ENCODE measurements around the gene ZDHHC11. TPM values are rescaled to one million over a fixed set of nuclear protein-coding genes. Genes with fewer than 3 reads are reported as not detected.
"Not testable (repeated sequence)": the region's sequence is repeated elsewhere in the genome, so short reads cannot be mapped to it uniquely, and the experiment has no call there.

Gene ZDHHC11
- total RNA-seq, 2 experiments from 2014 or later: 10.7 to 32.0 TPM

- CTCF ChIA-PET (ENCODE audit: unreplicated experiment): no interaction called here
- H3K36me3 ChIP-seq (ENCODE audit: insufficient read depth, low read length): no peaks in the 10 kb centered on the region
- no TSS peak for BruUV-seq (replicated peaks)
These were observed 49.3 kb downstream of the ZDHHC11 start for GRCh38 chr5:801472-801871.

GRCh38 chr5:801055-801454, 49.7 kb downstream of the ZDHHC11 start:
- H3K4me1 ChIP-seq (ENCODE audit: insufficient read depth, low read length, poor library complexity, severe bottlenecking); H3K27ac ChIP-seq (ENCODE audit: low read depth, low read length, poor library complexity, severe bottlenecking); H3K36me3 ChIP-seq (ENCODE audit: insufficient read depth, low read length); CTCF ChIA-PET (ENCODE audit: unreplicated experiment); H4K20me1 ChIP-seq (ENCODE audit: insufficient read depth, low read length); H3K4me3 ChIP-seq (ENCODE audit: low read depth, low read length, poor library complexity, severe bottlenecking); H2AFZ ChIP-seq (ENCODE audit: low read length); H3K79me2 ChIP-seq (ENCODE audit: insufficient read depth, low read depth, low read length); DNase-seq (ENCODE audit: low spot score); POLR2A ChIA-PET; H3K9me2 ChIP-seq (ENCODE audit: insufficient read depth, low read length); H3K9me3 ChIP-seq (ENCODE audit: low read length); intact Hi-C loops (cut with micrococcal nuclease; ENCODE audit: unreplicated experiment); H3K4me2 ChIP-seq (ENCODE audit: low read length); BruUV-seq (replicated peaks): not testable (repeated sequence)

More at GRCh38 chr5:801472-801871, 49.3 kb downstream of the ZDHHC11 start:
- Histone ChIP-seq H3K4me2 (ENCODE audit: low read length) (no peak overlapping the region), H3K9me2 (ENCODE audit: insufficient read depth, low read length) (no peaks in the 10 kb centered on the region), H3K4me1 (ENCODE audit: insufficient read depth, low read length, poor library complexity, severe bottlenecking) (no peaks in the 10 kb centered on the region), H3K4me3 (ENCODE audit: low read depth, low read length, poor library complexity, severe bottlenecking) (no peak overlapping the region), H3K9me3 (ENCODE audit: low read length) (no peaks in the 10 kb centered on the region), H4K20me1 (ENCODE audit: insufficient read depth, low read length) (no peaks in the 10 kb centered on the region), H2AFZ (ENCODE audit: low read length) (no peak overlapping the region), H3K79me2 (ENCODE audit: insufficient read depth, low read depth, low read length) (no peaks in the 10 kb centered on the region), H3K27ac (ENCODE audit: low read depth, low read length, poor library complexity, severe bottlenecking) (no peak overlapping the region)
- no peak for TF ChIP-seq CTCF (conservative IDR thresholded peaks at IDR 0.05; ENCODE audit: low read length)
- TF ChIP-seq EZH2phosphoT487 (IDR thresholded peaks at IDR 0.05; ENCODE audit: borderline replicate concordance, low read depth, low read length): no peak
- no peak for DNase-seq (ENCODE audit: low spot score)
- intact Hi-C loops (cut with micrococcal nuclease; ENCODE audit: unreplicated experiment): no loop called here
- POLR2A ChIA-PET: no interaction called here

- H2AFZ ChIP-seq (ENCODE audit: low read length); H4K20me1 ChIP-seq (ENCODE audit: insufficient read depth, low read length); POLR2A ChIA-PET; H3K4me3 ChIP-seq (ENCODE audit: low read depth, low read length, poor library complexity, severe bottlenecking); H3K4me1 ChIP-seq (ENCODE audit: insufficient read depth, low read length, poor library complexity, severe bottlenecking); CTCF ChIA-PET (ENCODE audit: unreplicated experiment); H3K9me2 ChIP-seq (ENCODE audit: insufficient read depth, low read length); H3K9me3 ChIP-seq (ENCODE audit: low read length); H3K79me2 ChIP-seq (ENCODE audit: insufficient read depth, low read depth, low read length); H3K36me3 ChIP-seq (ENCODE audit: insufficient read depth, low read length); H3K4me2 ChIP-seq (ENCODE audit: low read length); H3K27ac ChIP-seq (ENCODE audit: low read depth, low read length, poor library complexity, severe bottlenecking); DNase-seq (ENCODE audit: low spot score); BruUV-seq (replicated peaks): not testable (repeated sequence)
- intact Hi-C loops (cut with micrococcal nuclease; ENCODE audit: unreplicated experiment): loop anchor here (5.0 kb wide), 1 partner anchor 86 kb away; no protein-coding TSS in a partner anchor
These were observed 52.2 kb downstream of the ZDHHC11 start for GRCh38 chr5:798505-799138.

- H3K27ac ChIP-seq (ENCODE audit: low read depth, low read length, poor library complexity, severe bottlenecking); H2AFZ ChIP-seq (ENCODE audit: low read length); DNase-seq (ENCODE audit: low spot score); H3K4me1 ChIP-seq (ENCODE audit: insufficient read depth, low read length, poor library complexity, severe bottlenecking); H3K9me2 ChIP-seq (ENCODE audit: insufficient read depth, low read length); H3K9me3 ChIP-seq (ENCODE audit: low read length); BruUV-seq (replicated peaks); H3K36me3 ChIP-seq (ENCODE audit: insufficient read depth, low read length); H3K4me2 ChIP-seq (ENCODE audit: low read length); POLR2A ChIA-PET; CTCF ChIA-PET (ENCODE audit: unreplicated experiment); H3K4me3 ChIP-seq (ENCODE audit: low read depth, low read length, poor library complexity, severe bottlenecking); H3K79me2 ChIP-seq (ENCODE audit: insufficient read depth, low read depth, low read length); H4K20me1 ChIP-seq (ENCODE audit: insufficient read depth, low read length): not testable (repeated sequence)
- intact Hi-C loops (cut with micrococcal nuclease; ENCODE audit: unreplicated experiment): loop anchor here (5.0 kb wide), 1 partner anchor 86 kb away; no protein-coding TSS in a partner anchor
These were observed 52.8 kb downstream of the ZDHHC11 start for GRCh38 chr5:797986-798385.

- H4K20me1 ChIP-seq (ENCODE audit: insufficient read depth, low read length); CTCF ChIA-PET (ENCODE audit: unreplicated experiment); H3K36me3 ChIP-seq (ENCODE audit: insufficient read depth, low read length); BruUV-seq (replicated peaks); H3K4me2 ChIP-seq (ENCODE audit: low read length); DNase-seq (ENCODE audit: low spot score); H3K27ac ChIP-seq (ENCODE audit: low read depth, low read length, poor library complexity, severe bottlenecking); POLR2A ChIA-PET; H2AFZ ChIP-seq (ENCODE audit: low read length); H3K9me3 ChIP-seq (ENCODE audit: low read length); H3K79me2 ChIP-seq (ENCODE audit: insufficient read depth, low read depth, low read length); H3K4me3 ChIP-seq (ENCODE audit: low read depth, low read length, poor library complexity, severe bottlenecking); H3K9me2 ChIP-seq (ENCODE audit: insufficient read depth, low read length); H3K4me1 ChIP-seq (ENCODE audit: insufficient read depth, low read length, poor library complexity, severe bottlenecking): not testable (repeated sequence)
- intact Hi-C loops (cut with micrococcal nuclease; ENCODE audit: unreplicated experiment): loop anchor here (5.0 kb wide), 1 partner anchor 84 kb away; no protein-coding TSS in a partner anchor
These were observed 54.9 kb downstream of the ZDHHC11 start for GRCh38 chr5:795873-796272.

- H2AFZ ChIP-seq (ENCODE audit: low read length); CTCF ChIA-PET (ENCODE audit: unreplicated experiment); H4K20me1 ChIP-seq (ENCODE audit: insufficient read depth, low read length); H3K36me3 ChIP-seq (ENCODE audit: insufficient read depth, low read length); H3K79me2 ChIP-seq (ENCODE audit: insufficient read depth, low read depth, low read length); POLR2A ChIA-PET; H3K4me3 ChIP-seq (ENCODE audit: low read depth, low read length, poor library complexity, severe bottlenecking); H3K27ac ChIP-seq (ENCODE audit: low read depth, low read length, poor library complexity, severe bottlenecking); H3K9me2 ChIP-seq (ENCODE audit: insufficient read depth, low read length); DNase-seq (ENCODE audit: low spot score); H3K9me3 ChIP-seq (ENCODE audit: low read length); H3K4me2 ChIP-seq (ENCODE audit: low read length); BruUV-seq (replicated peaks); H3K4me1 ChIP-seq (ENCODE audit: insufficient read depth, low read length, poor library complexity, severe bottlenecking): not testable (repeated sequence)
- intact Hi-C loops (cut with micrococcal nuclease; ENCODE audit: unreplicated experiment): loop anchor here (5.0 kb wide), 1 partner anchor 83 kb away; no protein-coding TSS in a partner anchor
These were observed 55.8 kb downstream of the ZDHHC11 start for GRCh38 chr5:794948-795347.
